Heart left ventricle (tissue), 16 donors: Measurements from ENCODE around the gene DLG1. TPM values are rescaled to one million over a fixed set of nuclear protein-coding genes. Genes with fewer than 3 reads are reported as not detected.

Experiments
- ATAC-seq, 4 donors: fragments of 200-7000 bp; cut with Tn5 transposase; one replicate each; pipeline ENCODE4 v1.9.1; 2020 to 2022; ENCODE audit warnings: moderate library complexity in 4 of 4, mild to moderate bottlenecking in 3 of 4, moderate number of reproducible peaks in 1 of 4
- DNase-seq, 5 donors: peaks; one replicate each; pipeline ENCODE4 v3.0.0-alpha.2; 2020
- H3K27ac ChIP-seq, 12 donors: fragments of 200-600 bp; sonication (generic) in 4 of 12; one replicate each; pipeline versions ENCODE4 v1.5.0 to v1.8.0; 2016 to 2022; ENCODE audit warnings: mild to moderate bottlenecking in 2 of 12
- H3K27me3 ChIP-seq, 9 donors: fragments of 200-600 bp; sonication (generic) in 2 of 9; one replicate each; pipeline versions ENCODE4 v1.5.1 to v1.8.0; 2016 to 2022; ENCODE audit warnings: mild to moderate bottlenecking in 3 of 9
- H3K36me3 ChIP-seq, 9 donors: fragments of 200-600 bp; sonication (generic) in 2 of 9; one replicate each; pipeline versions ENCODE4 v1.5.0 to v1.8.0; 2018 to 2022; ENCODE audit warnings: mild to moderate bottlenecking in 2 of 9
- H3K4me1 ChIP-seq, 12 donors: fragments of 200-600 bp; sonication (generic) in 4 of 12; one replicate each; pipeline versions ENCODE4 v1.5.0 to v1.8.0; 2016 to 2022; ENCODE audit warnings: mild to moderate bottlenecking in 3 of 12
- H3K4me3 ChIP-seq, 12 donors: fragments of 200-600 bp; sonication (generic) in 4 of 12; one replicate each; pipeline versions ENCODE4 v1.5.0 to v1.8.0; 2017 to 2022; ENCODE audit warnings: mild to moderate bottlenecking in 9 of 12, moderate library complexity in 4 of 12
- H3K9me3 ChIP-seq, 12 donors: fragments of 200-600 bp; sonication (generic) in 4 of 12; one replicate each; pipeline versions ENCODE4 v1.5.0 to v1.8.0; 2016 to 2022; ENCODE audit warnings: mild to moderate bottlenecking in 1 of 12
- CTCF ChIP-seq, 12 donors: fragments of 200-600 bp; sonication (generic) in 4 of 12; IDR thresholded peaks; one replicate each; pipeline versions ENCODE4 v1.5.0 to v1.8.0; 2018 to 2022; ENCODE audit warnings: antibody characterized with exemption in 12 of 12, mild to moderate bottlenecking in 5 of 12
- POLR2A ChIP-seq, 2 donors: fragments of 450-650 bp; IDR thresholded peaks; one replicate each; pipeline ENCODE4 v1.6.1; 2017; ENCODE audit warnings: antibody characterized with exemption in 2 of 2, mild to moderate bottlenecking in 2 of 2, moderate library complexity in 2 of 2
- WGBS, 4 donors: extraction: QIAGEN DNeasy Blood & Tissue Kit in 2 of 4; methylation state at CpG; one replicate each; pipeline versions ENCODE4 v1.1.5 to v1.1.7; 2013 to 2018; 5-methylcytosine and 5-hydroxymethylcytosine counted together
- intact Hi-C, 10 donors: fragments of 100-400 bp; cut with DNase I; formaldehyde crosslinking; loops; one replicate each; pipeline versions ENCODE4 v1.11.1 to v1.14.2; 2022
- polyA plus RNA-seq, 2 donors: library from polyadenylated mRNA; stranded (reverse); fragments of 200-250 nt; gene quantifications; one replicate each; pipeline ENCODE4 v1.2.3, GENCODE V29; 2013
- total RNA-seq, 9 donors: library from RNA; depleted of rRNA in 2 of 9; stranded (reverse); fragments of >200 nt in 2 of 9; fragmentation: NEBNext Ultra II Directional in 3 of 9; extraction: Animal tissue kit (Norgen Biotek cat#: 25700) in 3 of 9; gene quantifications; one replicate each; pipeline versions ENCODE4 v1.1.0 to v1.2.4, GENCODE V29; 2016 to 2023
- donor health status: ischemic (EF 13 %, LVEDD 7.1; RV severe dilation, severe dysfunction).
- donor health status: healthy with polysubstance abuse.
- donor health status: DM: no; HTN: yes; CAD: no.
- donor health status: DM: no; HTN: no; CAD: no.
- donor health status: ischemic (EF 25% LVEDD 6.9; RV normal size, moderate dysfunction).
- donor health status: ischemic (EF 25% LVEDD 5.7; RV mildly dilated, moderate dysfunction).
- donor health status: healthy.
- donor health status: DM: yes; HTN: yes; CAD: no.
- donor health status: ischemic (EF 35%, LVEDD 5.7; RV mildly dilated, moderate dysfunction).
- donor health status: nonischemic (EF 11% LVEDD 7.7; RV severe dilation, severe dysfunction).
- donor health status: DM: yes; HTN: yes; CAD: no.
- donor health status: PGD.
- donor health status: ischemic (EF 29% LVEDD 5.4; RV normal size, mild dysfunction).
- donor health status: nonischemic (EF 23%, LVEDD 6.1; RV moderate dilation, normal function).

DLG1 gene
- total and polyA plus RNA-seq, 11 donors = 17.4 to 151 (median 63.6) TPM

GRCh38 chr3:197006446-197006845, 292.0 kb downstream of the DLG1 start:
- DNase-seq (peak in 1 of 5 donors; percentile 23), ATAC-seq (no peak)
- no peak for TF ChIP-seq CTCF (IDR thresholded peaks at IDR 0.05)
- no peak for TF ChIP-seq POLR2A (IDR thresholded peaks at IDR 0.05)
- H3K27ac ChIP-seq = no peak overlapping the region
- H3K9me3 ChIP-seq = no peaks in the 10 kb centered on the region
- intact Hi-C loops = loop anchor here in 5 of 10 donors (10.0 kb wide), 3 partner anchors 178 to 508 kb away; no protein-coding TSS in a partner anchor
- WGBS, 4 donors = 90 to 94% (median 92%) methylated on average over 10 to 11 of the region's 11 CpGs
- H3K36me3 ChIP-seq = no peaks in the 10 kb centered on the region
- no peak overlapping the region for H3K4me3 ChIP-seq
- no peaks in the 10 kb centered on the region for H3K27me3 ChIP-seq
- H3K4me1 ChIP-seq = peaks cover 4 to 21% (median 9%) of the 10 kb centered on the region in 12 donors

GRCh38 chr3:197003461-197004385, 294.7 kb downstream of the DLG1 start:
- ATAC-seq (no peak), DNase-seq (peak in 1 of 5 donors; percentile 35)
- TF ChIP-seq POLR2A (IDR thresholded peaks at IDR 0.05) = no peak
- no peak for TF ChIP-seq CTCF (IDR thresholded peaks at IDR 0.05)
- Histone ChIP-seq H3K4me1 (peaks cover 0 to 16% (median 8%) of the 10 kb centered on the region in 12 donors), H3K9me3 (peaks cover 0 to 4% (median 0%) of the 10 kb centered on the region in 12 donors), H3K27me3 (no peaks in the 10 kb centered on the region), H3K36me3 (no peaks in the 10 kb centered on the region), H3K27ac (peak overlapping the region in 4 of 12 donors; percentile 4 to 86 (median 76)), H3K4me3 (peak overlapping the region in 11 of 12 donors; percentile 45 to 78 (median 69))
- intact Hi-C loops = loop anchor here in 9 of 10 donors (2.0 to 10.0 kb wide), 6 partner anchors 25 to 511 kb away; partner anchors contain the start of gene MELTF (in 1 of the 9)
- 25 to 34% (median 28%) methylated on average over 33 to 61 of the region's 61 CpGs for WGBS, 4 donors

- H3K4me3 ChIP-seq = peak overlapping the region; percentile 26 to 78 (median 67)
- intact Hi-C loops = loop anchor here (1.0 to 10.0 kb wide), 7 partner anchors 26 to 512 kb away; partner anchors contain the start of gene MELTF (in 1 of the 10)
- no peaks in the 10 kb centered on the region for H3K27me3 ChIP-seq
- peaks cover 0 to 16% (median 8%) of the 10 kb centered on the region in 12 donors for H3K4me1 ChIP-seq
- H3K36me3 ChIP-seq = no peaks in the 10 kb centered on the region
- TF ChIP-seq CTCF (IDR thresholded peaks at IDR 0.05) (peak; percentile 48 to 93 (median 79)), POLR2A (IDR thresholded peaks at IDR 0.05) (no peak)
- peak overlapping the region in 11 of 12 donors; percentile 34 to 86 (median 71) for H3K27ac ChIP-seq
- peak; percentile 28 to 92 (median 82) for ATAC-seq
- 0 to 1% (median 0%) methylated on average over 30 to 113 of the region's 113 CpGs for WGBS, 4 donors
- peak; percentile 73 to 90 (median 79) for DNase-seq
- peaks cover 0 to 6% (median 0%) of the 10 kb centered on the region in 12 donors for H3K9me3 ChIP-seq
Measured at GRCh38 chr3:197002701-197003454, 295.5 kb downstream of the DLG1 start.
